Natural killer cell (primary cell): Measurements from ENCODE around the gene GNAT1. TPM values are rescaled to one million over a fixed set of nuclear protein-coding genes. Genes with fewer than 3 reads are reported as not detected.
A peak's percentile ranks its signal among the peaks of the same experiment; 100 is the strongest.

ENCODE experiments used
- ATAC-seq, 3 donors: fragments of 150-1000 bp in 2 of 3; fragments of 200-7000 bp in 1 of 3; cut with Tn5 transposase; 1 replicate in 1 of 3; 2 replicates in 2 of 3; pipeline ENCODE4 v1.10.0; 2021; ENCODE audit warnings: mild to moderate bottlenecking in 2 of 3, moderate library complexity in 2 of 3
- DNase-seq, 2 donors: peaks; one replicate each; pipeline versions ENCODE4 v3.0.0 to v3.0.0-alpha.2; 2013 to 2021; ENCODE audit warnings: mixed read lengths in 1 of 2
- H3K27ac ChIP-seq: one replicate; pipeline ENCODE4 v1.5.1; 2013; ENCODE audit warnings: mild to moderate bottlenecking, low read length
- H3K27me3 ChIP-seq: one replicate; pipeline ENCODE4 v1.6.1; 2013; ENCODE audit warnings: low read length; ENCODE audit not compliant: control insufficient read depth, insufficient read depth
- H3K36me3 ChIP-seq: one replicate; pipeline ENCODE4 v1.6.1; 2013; ENCODE audit warnings: low read length; ENCODE audit not compliant: control insufficient read depth, insufficient read depth
- H3K4me1 ChIP-seq: one replicate; pipeline ENCODE4 v1.6.1; 2013; ENCODE audit warnings: low read length; ENCODE audit not compliant: control insufficient read depth, insufficient read depth
- H3K4me3 ChIP-seq: one replicate; pipeline ENCODE4 v1.5.1; 2013; ENCODE audit warnings: low read length
- H3K9me3 ChIP-seq: one replicate; pipeline ENCODE4 v1.6.1; 2013; ENCODE audit warnings: low read length; ENCODE audit not compliant: control insufficient read depth, insufficient read depth
- H3K27ac Mint-ChIP-seq, 2 donors: one replicate each; pipeline ENCODE4 v1.8.0; 2022; ENCODE audit warnings: mild to moderate bottlenecking in 2 of 2, mixed read lengths in 2 of 2, moderate library complexity in 1 of 2
- H3K27me3 Mint-ChIP-seq, 2 donors: one replicate each; pipeline ENCODE4 v1.8.0; 2022; ENCODE audit warnings: low read depth in 2 of 2, mixed read lengths in 2 of 2
- H3K36me3 Mint-ChIP-seq: one replicate; pipeline ENCODE4 v1.8.0; 2022; ENCODE audit warnings: mixed read lengths
- H3K4me1 Mint-ChIP-seq, 2 donors: one replicate each; pipeline ENCODE4 v1.8.0; 2022; ENCODE audit warnings: mixed read lengths in 2 of 2
- H3K4me3 Mint-ChIP-seq: one replicate; pipeline ENCODE4 v1.8.0; 2022; ENCODE audit warnings: mild to moderate bottlenecking, moderate library complexity, mixed read lengths
- H3K9me3 Mint-ChIP-seq, 2 donors: one replicate each; pipeline ENCODE4 v1.8.0; 2022; ENCODE audit warnings: mixed read lengths in 2 of 2
- CTCF ChIP-seq: fragments of 200-600 bp; IDR thresholded peaks from one replicate; pipeline ENCODE4 v1.8.0; 2022; ENCODE audit warnings: antibody characterized with exemption
- WGBS: methylation state at CpG from one replicate; pipeline ENCODE4 v1.1.7; 2013; ENCODE audit warnings: missing lambda C conversion rate; ENCODE audit not compliant: insufficient coverage; 5-methylcytosine and 5-hydroxymethylcytosine counted together
- intact Hi-C: fragments of 100-400 bp; cut with micrococcal nuclease; formaldehyde crosslinking; loops from one replicate; pipeline ENCODE4 v1.14.2; 2022
- total RNA-seq, 4 donors: library from RNA; stranded (reverse); fragments of 120-200 nt in 1 of 4; gene quantifications; one replicate each; pipeline versions ENCODE4 v1.2.3 to v1.2.4, GENCODE V29; 2013 to 2022

Gene GNAT1
- total RNA-seq, 3 donors from 2014 or later (not counting 1 experiment from before 2014, with no cell fraction given), result not detected

- peak in 1 of 2 donors; percentile 43 for DNase-seq
- intact Hi-C loops, result no loop called here
- H3K27ac Mint-ChIP-seq, result no peak within 1 kb of the TSS
- no peaks in the 10 kb centered on the region for H3K4me1 Mint-ChIP-seq
- under 1% methylated on average over 39 of the region's 41 CpGs for WGBS
- ATAC-seq, result peak in 2 of 3 donors; percentile 44 to 57
- peak within 1 kb of the TSS; percentile 37 for H3K4me3 Mint-ChIP-seq
- H3K36me3 ChIP-seq, result no peaks in the 10 kb centered on the region
- TF ChIP-seq CTCF, result no peak
- no peaks in the 10 kb centered on the region for H3K9me3 ChIP-seq
- no peaks in the 10 kb centered on the region for H3K36me3 Mint-ChIP-seq
- H3K27ac ChIP-seq, result no peak within 1 kb of the TSS
- H3K4me3 ChIP-seq, result no peak within 1 kb of the TSS
- H3K27me3 ChIP-seq, result peaks cover 42% of the 10 kb centered on the region
- peaks cover 11 to 45% of the 10 kb centered on the region in 2 donors for H3K27me3 Mint-ChIP-seq
- H3K9me3 Mint-ChIP-seq, result no peaks in the 10 kb centered on the region
- H3K4me1 ChIP-seq, result peaks cover 9% of the 10 kb centered on the region
Observed at GRCh38 chr3:50204804-50205412, 13.5 kb downstream of the GNAT1 start, which contains the start of gene SLC38A3. SLC38A3 (plus strand) TSS chr3:50205271; CDS start chr3:50214200, 8,929 bp downstream.

GRCh38 chr3:50205413-50206276 lies 14.2 kb downstream of the GNAT1 start:
- H3K27ac Mint-ChIP-seq, result no peak overlapping the region
- H3K9me3 Mint-ChIP-seq, result no peaks in the 10 kb centered on the region
- no peaks in the 10 kb centered on the region for H3K36me3 Mint-ChIP-seq
- peaks cover 11 to 45% of the 10 kb centered on the region in 2 donors for H3K27me3 Mint-ChIP-seq
- no peaks in the 10 kb centered on the region for H3K9me3 ChIP-seq
- WGBS, result 1% methylated on average over 67 of the region's 67 CpGs
- no peaks in the 10 kb centered on the region for H3K4me1 Mint-ChIP-seq
- H3K36me3 ChIP-seq, result no peaks in the 10 kb centered on the region
- H3K27me3 ChIP-seq, result peaks cover 42% of the 10 kb centered on the region
- ATAC-seq (peak in 2 of 3 donors; percentile 34 to 62), DNase-seq (peak in 1 of 2 donors; percentile 56)
- H3K27ac ChIP-seq, result no peak overlapping the region
- H3K4me1 ChIP-seq, result peaks cover 9% of the 10 kb centered on the region
- H3K4me3 ChIP-seq, result no peak overlapping the region
- intact Hi-C loops, result no loop called here
- peak overlapping the region; percentile 37 for H3K4me3 Mint-ChIP-seq
- no peak for TF ChIP-seq CTCF

GRCh38 chr3:50207359-50208042 lies 16.1 kb downstream of the GNAT1 start:
- Mint-ChIP-seq H3K4me3 (no peak overlapping the region), H3K36me3 (no peaks in the 10 kb centered on the region), H3K27me3 (peaks cover 8 to 37% of the 10 kb centered on the region in 2 donors), H3K27ac (no peak overlapping the region), H3K9me3 (no peaks in the 10 kb centered on the region), H3K4me1 (no peaks in the 10 kb centered on the region)
- Histone ChIP-seq H3K4me1 (peaks cover 9% of the 10 kb centered on the region), H3K4me3 (no peak overlapping the region), H3K27me3 (peaks cover 35% of the 10 kb centered on the region), H3K27ac (no peak overlapping the region), H3K36me3 (no peaks in the 10 kb centered on the region), H3K9me3 (no peaks in the 10 kb centered on the region)
- ATAC-seq (no peak), DNase-seq (no peak)
- intact Hi-C loops, result no loop called here
- TF ChIP-seq CTCF, result no peak
- WGBS, result 91% methylated on average over 17 of the region's 17 CpGs
